Kasumi-1 (cell line): ENCODE results near the gene ADD1.

Experiments used
- DNase-seq, 2 experiments: peaks; one replicate each; lab custom pipeline; 2025; lab: John Stamatoyannopoulos, UW

ADD1 gene

DNA sequence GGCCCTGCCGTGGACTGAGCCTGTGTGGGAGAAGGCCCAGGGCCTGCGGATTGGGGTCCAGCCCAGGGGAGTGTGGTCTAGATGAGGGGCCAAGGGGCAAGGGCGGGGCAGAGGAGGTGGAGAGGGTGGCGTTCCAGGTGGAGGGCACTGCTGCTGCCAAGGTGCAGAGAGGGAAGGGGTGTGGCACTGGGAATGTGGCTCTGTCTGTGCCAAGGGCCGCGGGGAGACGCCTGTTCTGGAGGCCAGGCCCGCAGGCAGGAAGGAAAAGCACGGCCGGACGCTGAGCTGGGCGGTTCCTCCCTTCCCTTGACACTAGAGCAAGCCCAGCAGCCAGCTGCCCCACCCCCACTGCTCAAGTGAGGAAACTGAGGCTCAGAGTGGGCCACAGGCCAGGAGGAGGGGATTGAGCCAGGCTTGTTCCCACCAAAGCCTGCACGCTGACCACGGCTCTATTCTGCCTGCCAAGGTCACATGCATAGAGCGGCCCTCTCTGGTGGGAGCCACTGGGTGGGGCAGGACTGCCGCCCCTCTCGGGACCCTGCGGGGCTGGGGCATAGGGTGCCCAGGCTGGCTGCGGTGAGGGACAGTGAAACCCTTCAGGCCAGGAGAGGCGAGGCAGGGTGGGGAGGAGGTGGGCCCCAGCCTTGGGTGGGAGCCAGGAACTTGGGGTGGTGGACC is 37.8 kb upstream of the ADD1 start:
- no peak for DNase-seq

DNA sequence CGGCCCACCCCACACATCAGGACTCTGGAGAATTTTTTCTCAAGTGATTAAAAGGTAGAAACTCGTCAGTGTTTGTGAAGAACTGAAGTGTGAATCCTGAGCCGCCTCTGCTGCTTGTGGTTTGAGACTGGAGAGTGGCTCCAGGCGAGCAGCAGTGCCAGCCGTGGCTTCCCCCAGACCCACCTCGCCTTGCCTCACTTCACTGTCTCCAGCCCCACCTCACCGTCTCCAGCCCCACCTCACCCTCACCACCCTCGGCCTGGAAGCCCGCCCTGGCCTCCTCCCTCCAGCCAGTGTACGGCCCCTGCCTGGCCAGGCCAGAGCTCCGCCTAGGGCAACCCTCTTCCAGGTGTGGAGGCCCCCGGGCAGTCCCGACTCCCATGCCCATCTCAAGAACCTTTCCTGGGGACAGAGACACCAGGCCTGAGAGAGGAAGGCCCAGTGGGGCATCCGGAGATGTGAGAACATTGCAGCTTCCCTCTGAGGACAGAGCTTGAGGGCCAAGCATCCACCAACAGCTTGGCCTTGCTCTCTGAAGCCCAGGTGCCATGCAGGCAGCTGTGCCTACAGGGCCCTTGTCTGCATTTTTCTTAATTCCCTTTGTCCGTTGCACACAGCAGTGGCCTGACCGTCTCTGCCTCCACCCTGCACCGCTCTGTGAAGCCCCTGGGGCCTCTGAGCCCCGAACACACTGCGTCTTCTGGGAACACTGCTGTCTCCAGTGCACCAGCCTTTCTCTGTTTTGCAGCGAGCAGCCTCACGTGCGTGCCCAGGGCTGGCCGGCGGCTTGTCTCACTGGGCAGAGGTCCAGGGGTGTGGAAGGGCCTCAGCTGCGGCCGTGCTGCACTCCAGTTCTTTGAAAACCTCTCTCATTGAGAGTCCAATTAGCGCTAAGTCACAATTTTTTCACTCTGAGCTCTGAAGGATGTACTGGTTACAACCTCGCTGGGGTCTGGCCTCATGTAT is 37.0 kb upstream of the ADD1 start:
- DNase-seq = no peak

GRCh38 chr4:2807571-2807970 is 36.1 kb upstream of the ADD1 start:
- DNase-seq = no peak

DNA sequence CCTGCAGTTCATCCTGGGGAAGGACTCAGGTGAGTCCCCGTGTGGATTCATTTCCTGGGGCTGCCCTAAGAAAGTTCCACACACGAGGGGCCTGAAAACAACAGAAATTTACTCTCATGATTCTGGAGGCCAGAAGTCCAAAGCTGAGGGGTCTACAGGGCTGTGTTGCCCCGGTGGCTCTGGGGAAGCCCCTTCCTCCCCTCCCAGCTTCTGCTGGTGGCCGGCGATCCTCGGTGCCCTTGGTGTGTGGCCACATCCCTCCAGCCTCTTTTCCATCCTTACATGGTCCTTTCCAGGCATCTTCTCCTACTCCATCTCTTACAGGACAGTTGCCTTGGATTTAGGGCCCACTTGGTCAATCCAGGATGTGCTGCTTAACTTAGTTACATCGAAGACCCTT is 35.6 kb upstream of the ADD1 start:
- DNase-seq = no peak

DNA sequence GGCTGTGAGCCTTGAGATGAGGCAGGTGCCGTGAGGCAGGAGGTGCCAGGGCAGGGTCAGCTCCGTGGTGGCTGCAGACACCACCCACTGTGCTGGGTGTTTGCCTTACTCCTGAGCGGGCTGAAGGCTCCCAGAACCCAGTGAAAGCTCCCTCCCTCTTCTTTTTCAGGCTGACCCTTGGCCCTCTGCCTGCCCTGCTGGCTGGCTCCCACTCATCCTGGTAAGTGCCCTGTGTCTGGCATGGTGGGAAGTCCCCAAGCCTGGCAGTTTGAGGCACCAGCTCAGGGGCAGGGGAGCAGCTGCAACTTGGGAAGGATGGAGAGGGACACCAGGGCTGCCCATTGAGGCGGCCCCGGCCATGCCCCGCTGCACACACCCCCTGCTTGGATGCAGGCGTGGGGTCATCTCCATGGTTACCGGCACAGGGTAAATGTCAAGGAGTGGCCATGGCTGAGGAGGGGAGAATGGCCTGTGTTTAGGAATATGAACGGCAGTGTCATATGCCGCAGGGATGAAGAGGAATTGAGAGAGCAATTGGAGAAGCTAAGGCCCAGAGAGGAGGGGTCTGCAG is 33.9 kb upstream of the ADD1 start:
- DNase-seq = no peak

DNA sequence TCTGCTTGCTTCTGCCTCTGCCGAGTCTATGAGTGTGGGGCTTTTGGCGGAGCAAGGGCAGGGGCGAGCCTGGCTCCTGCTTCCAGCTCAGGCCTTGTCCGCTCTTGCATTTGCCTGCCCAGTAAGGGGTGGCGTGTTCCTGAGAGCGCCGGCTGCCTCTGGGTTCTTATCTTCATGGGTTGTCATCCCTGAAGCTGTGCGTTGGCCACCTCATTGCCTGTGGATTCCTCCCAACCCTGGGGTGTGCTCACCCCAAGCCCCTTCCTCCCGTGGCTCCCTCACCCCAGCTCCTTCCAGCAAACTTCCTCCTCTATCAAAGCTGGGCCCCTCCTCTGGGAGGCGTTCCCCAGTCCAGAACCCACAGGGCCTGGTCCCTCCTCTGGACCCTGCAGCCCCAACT is 33.3 kb upstream of the ADD1 start:
- no peak for DNase-seq

- DNase-seq = peak; percentile 91 to 94
Observed at GRCh38 chr4:2811830-2812611, 31.6 kb upstream of the ADD1 start.

- DNase-seq = peak; percentile 21 to 46
Observed at GRCh38 chr4:2812612-2813354, 30.9 kb upstream of the ADD1 start.

- DNase-seq = no peak
Observed at GRCh38 chr4:2813446-2814405, 29.9 kb upstream of the ADD1 start.

DNA sequence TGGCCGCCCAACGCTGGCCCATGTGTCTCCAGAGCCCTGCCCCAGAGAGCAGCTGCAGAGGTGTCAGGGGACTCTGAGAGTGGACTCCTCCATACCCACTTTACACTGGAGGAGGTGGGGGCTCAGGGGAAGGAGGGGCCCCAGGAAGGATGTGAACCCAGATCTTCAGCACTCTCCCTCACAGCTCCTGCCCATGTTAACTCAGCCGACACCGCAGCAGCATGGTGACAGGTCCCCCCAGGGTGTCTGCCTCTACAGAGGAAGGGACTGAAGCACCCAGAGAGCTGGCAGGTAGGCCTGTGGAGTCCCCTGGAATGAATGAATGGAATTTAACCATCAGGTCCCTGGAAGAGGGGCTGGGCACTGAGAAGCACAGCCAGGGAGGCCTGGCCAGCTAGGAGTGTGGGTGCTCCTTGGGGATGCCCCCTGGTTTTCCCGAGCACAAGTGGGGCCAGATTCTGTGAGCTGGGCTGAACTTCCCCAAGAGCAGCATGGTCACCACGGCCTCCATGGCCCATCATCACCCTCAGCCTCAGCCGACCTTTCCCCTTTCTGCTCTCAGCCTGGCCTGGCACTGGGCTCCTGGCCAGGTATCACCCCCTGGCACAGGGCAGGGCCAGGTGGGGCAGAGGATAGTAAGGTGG is 28.9 kb upstream of the ADD1 start:
- no peak for DNase-seq

DNA sequence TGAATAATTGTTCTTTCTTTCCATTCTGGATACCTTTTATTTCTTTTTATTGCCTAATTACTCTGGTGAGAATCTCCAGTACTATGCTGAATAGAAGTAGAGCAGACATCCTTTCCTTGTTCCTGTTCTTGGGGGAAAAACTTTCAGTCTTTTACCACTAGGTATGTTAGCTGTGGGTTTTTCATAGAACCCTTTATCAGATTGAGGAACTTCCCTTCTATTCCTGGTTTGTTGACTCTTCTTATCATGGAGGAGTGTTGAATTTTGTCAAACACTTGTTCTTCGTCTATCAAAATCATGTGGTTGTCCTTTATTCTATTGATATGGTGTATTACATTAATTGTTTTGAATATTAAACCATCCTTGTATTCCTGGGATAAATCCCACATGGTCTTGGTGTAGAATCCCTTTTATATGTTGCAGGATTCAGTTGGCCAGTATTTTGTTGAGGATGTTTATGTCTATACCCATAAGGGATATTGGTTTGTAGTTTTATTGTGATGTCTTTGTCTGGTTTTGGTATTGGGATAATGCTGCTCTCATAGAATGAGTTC is 27.2 kb upstream of the ADD1 start:
- DNase-seq = peak; percentile 45 to 65

DNA sequence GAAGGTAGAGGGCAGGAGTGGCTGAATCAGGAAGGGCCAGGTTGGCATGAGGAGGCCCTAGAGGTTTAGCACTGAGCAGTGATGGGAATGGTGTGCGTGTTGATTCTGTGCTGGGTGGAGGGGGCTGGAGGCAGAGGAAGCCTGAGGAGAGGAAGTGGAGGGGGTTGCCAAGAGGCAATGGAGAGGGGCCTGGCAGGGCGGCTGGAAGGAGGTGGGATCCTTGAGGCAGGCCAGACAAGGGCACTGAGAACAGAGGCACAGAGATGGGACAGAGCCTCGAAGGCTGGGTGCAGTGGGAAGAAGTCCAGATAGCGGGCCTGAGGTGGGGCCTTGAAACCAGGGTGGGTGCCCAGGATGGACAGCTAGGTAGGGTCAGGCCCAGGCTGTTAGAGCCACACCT is 26.5 kb upstream of the ADD1 start:
- DNase-seq = no peak

GRCh38 chr4:2817701-2818350 is 25.8 kb upstream of the ADD1 start:
- no peak for DNase-seq

DNA sequence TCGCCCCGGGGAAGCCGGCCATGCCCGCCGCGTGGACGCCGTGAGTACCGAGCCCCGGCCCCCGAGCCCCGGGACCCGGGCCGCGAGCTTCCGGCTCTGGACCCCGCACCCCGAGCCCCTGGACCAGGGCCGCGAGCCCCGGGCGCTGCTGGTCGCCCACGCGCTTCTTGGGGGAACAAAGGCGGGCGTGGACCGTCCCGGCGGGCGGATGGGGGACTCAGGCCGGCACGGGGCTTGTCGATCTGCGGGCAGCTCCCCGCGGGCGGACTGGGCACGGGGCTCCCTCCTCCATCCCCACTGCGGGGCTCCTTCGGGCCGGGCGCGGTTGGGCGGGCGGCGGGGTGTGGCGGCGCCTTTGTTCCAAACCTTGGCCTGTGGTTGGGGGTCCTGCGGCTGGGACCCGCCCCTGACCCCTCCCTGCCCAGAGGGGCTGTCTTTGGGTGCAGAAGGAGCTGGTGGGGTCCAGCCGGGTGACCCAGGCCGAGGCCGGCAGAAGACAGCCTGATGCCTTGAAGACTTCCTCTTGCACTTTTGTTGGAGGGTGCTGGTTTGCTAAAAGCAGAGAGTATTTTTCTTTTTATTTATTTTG is 25.2 kb upstream of the ADD1 start:
- DNase-seq = no peak

DNA sequence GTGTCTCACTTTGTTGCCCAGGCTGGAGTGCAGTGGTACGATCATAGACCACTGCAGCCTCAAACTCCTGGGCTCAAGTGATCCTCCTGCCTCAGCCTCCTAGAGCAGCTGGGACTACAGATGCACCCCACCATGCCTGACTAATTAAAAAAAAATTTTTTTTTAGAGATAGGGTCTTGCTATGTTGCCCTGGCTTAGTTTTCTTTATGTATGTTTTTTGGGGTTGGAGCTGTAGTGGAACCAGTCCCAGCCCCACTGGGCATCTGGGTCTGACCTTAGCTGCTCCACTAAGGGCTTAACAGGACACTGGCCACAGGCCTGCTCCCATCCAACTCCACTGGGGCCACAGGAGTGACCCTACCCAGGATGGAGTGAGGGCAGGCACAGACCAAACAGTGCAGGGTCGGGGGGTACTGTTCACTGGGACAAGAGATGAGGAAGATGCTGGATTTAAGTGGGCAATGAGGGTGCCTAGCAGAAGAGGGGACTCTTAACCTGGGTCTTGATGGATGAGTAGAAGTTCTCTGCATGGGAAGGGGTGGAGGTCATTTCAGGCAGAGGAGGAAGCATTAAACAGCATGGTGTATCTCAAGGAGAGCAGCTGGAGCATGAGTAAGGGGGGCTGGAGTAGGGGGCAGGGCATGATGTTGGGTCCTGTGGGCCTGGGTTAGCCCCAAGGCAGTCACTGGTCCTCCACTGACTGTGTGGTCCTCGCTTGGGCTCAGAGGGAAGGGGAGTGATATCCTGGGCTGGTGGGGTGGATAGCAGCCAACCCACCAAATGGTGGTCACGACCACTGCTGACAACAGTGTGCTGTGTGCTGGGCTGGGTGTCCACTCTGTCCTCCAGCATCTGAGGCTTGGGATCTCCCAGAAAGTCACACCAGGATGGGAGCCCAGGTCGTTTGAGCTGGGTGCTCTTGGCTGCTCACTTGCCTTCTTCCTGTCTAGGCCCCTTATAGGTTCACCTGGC is 24.1 kb upstream of the ADD1 start:
- DNase-seq = no peak

GRCh38 chr4:2820216-2820982 is 23.2 kb upstream of the ADD1 start:
- no peak for DNase-seq
